ENCODE data around the gene SSR1.
A peak's percentile ranks its signal among the peaks of the same experiment; 100 is the strongest.
"Not testable (repeated sequence)": the region's sequence is repeated elsewhere in the genome, so short reads cannot be mapped to it uniquely, and the experiment has no call there.

The SSR1 gene

GRCh38 chr6:7312616-7313504 is at the start of gene SSR1:
Gene SSR1, minus strand, starts transcription at chr6:7313199. Its CDS starts 79 bp downstream, at chr6:7313120.
- peak within 1 kb of the TSS; percentile 88 for H3K27ac ChIP-seq
- TF ChIP-seq ZFX (IDR thresholded peaks at IDR 0.05; ENCODE audit: borderline replicate concordance) (no peak), CTCF (IDR thresholded peaks at IDR 0.05) (no peak)

GRCh38 chr6:7351916-7352315 is 38.9 kb upstream of the SSR1 start:
- H3K27ac ChIP-seq: not testable (repeated sequence)

GRCh38 chr6:7350591-7350990 is 37.6 kb upstream of the SSR1 start:
- not testable (repeated sequence) for H3K27ac ChIP-seq

GRCh38 chr6:7347551-7347997 is 34.6 kb upstream of the SSR1 start:
- not testable (repeated sequence) for H3K27ac ChIP-seq

GRCh38 chr6:7344773-7345450 is 31.9 kb upstream of the SSR1 start:
- H3K27ac ChIP-seq: peak overlapping the region; percentile 74

- no peak for TF ChIP-seq CTCF (IDR thresholded peaks at IDR 0.05)
- no peak for TF ChIP-seq ZFX (IDR thresholded peaks at IDR 0.05; ENCODE audit: borderline replicate concordance)
- peak overlapping the region; percentile 74 for H3K27ac ChIP-seq
These were observed 30.8 kb upstream of the SSR1 start for GRCh38 chr6:7343546-7344475.

- no peak for TF ChIP-seq ZFX (IDR thresholded peaks at IDR 0.05; ENCODE audit: borderline replicate concordance)
- TF ChIP-seq CTCF (IDR thresholded peaks at IDR 0.05): no peak
- no peak overlapping the region for H3K27ac ChIP-seq
These were observed 29.2 kb upstream of the SSR1 start for GRCh38 chr6:7341989-7342742.

GRCh38 chr6:7341271-7341670 is 28.3 kb upstream of the SSR1 start:
- H3K27ac ChIP-seq: no peak overlapping the region
- TF ChIP-seq CTCF (IDR thresholded peaks at IDR 0.05): no peak
- TF ChIP-seq ZFX (IDR thresholded peaks at IDR 0.05; ENCODE audit: borderline replicate concordance): no peak

All from 22Rv1 (cell line).